Left ventricle myocardium superior (tissue), 1 donor: Measurements from ENCODE around the gene SIGLEC6. TPM values are rescaled to one million over a fixed set of nuclear protein-coding genes. Genes with fewer than 3 reads are reported as not detected.
A peak's percentile ranks its signal among the peaks of the same experiment; 100 is the strongest.
"Not testable (repeated sequence)": the region's sequence is repeated elsewhere in the genome, so short reads cannot be mapped to it uniquely, and the experiment has no call there.

Source experiments
- ATAC-seq: fragments of 200-7000 bp; cut with Tn5 transposase; one replicate; pipeline ENCODE4 v1.9.1; 2020; ENCODE audit warnings: mild to moderate bottlenecking, moderate library complexity
- DNase-seq: peaks from one replicate; pipeline ENCODE4 v3.0.0-alpha.2; 2020
- intact Hi-C: fragments of 100-400 bp; cut with micrococcal nuclease; formaldehyde crosslinking; loops from one replicate; pipeline ENCODE4 v1.11.0; 2022
- total RNA-seq: library from RNA; stranded (reverse); fragmentation: NEBNext Ultra II Directional; extraction: Animal tissue kit (Norgen Biotek cat#: 25700); gene quantifications from one replicate; pipeline ENCODE4 v1.2.1, GENCODE V29; 2021
- donor health status: DM: no; HTN: yes; CAD: no; lungs with severe emphysema.

Gene SIGLEC6
- total RNA-seq, 1 donor from 2014 or later: 0.32 TPM

GRCh38 chr19:51514866-51515481, 16.5 kb downstream of the SIGLEC6 start:
- DNase-seq (no peak), ATAC-seq (peak; percentile 42)
- intact Hi-C loops: no loop called here

- intact Hi-C loops: no loop called here
- DNase-seq (no peak), ATAC-seq (no peak)
Observed at GRCh38 chr19:51513968-51514367, 17.5 kb downstream of the SIGLEC6 start.

- ATAC-seq: no peak
- intact Hi-C loops: no loop called here
- DNase-seq: no peak
Observed at GRCh38 chr19:51511353-51511752, 20.1 kb downstream of the SIGLEC6 start.

- ATAC-seq (no peak), DNase-seq (no peak)
- intact Hi-C loops: no loop called here
Observed at GRCh38 chr19:51509823-51510660, 21.4 kb downstream of the SIGLEC6 start.

GRCh38 chr19:51508059-51508733, 23.3 kb downstream of the SIGLEC6 start:
- intact Hi-C loops: no loop called here
- no peak for ATAC-seq

GRCh38 chr19:51507640-51508058, 23.8 kb downstream of the SIGLEC6 start:
- ATAC-seq (no peak), DNase-seq (no peak)
- intact Hi-C loops: no loop called here

More at GRCh38 chr19:51508059-51508733, 23.3 kb downstream of the SIGLEC6 start:
- DNase-seq: no peak

GRCh38 chr19:51507192-51507591, 24.3 kb downstream of the SIGLEC6 start:
- peak; percentile 21 for ATAC-seq
- intact Hi-C loops: no loop called here
- no peak for DNase-seq

GRCh38 chr19:51505904-51506303, 25.6 kb downstream of the SIGLEC6 start:
- intact Hi-C loops: no loop called here
- DNase-seq (no peak), ATAC-seq (no peak)

GRCh38 chr19:51503896-51504295, 27.6 kb downstream of the SIGLEC6 start:
- ATAC-seq: no peak
- intact Hi-C loops: no loop called here
- no peak for DNase-seq

- intact Hi-C loops: no loop called here
- ATAC-seq (no peak), DNase-seq (no peak)
Observed at GRCh38 chr19:51503286-51503817, 28.1 kb downstream of the SIGLEC6 start.

GRCh38 chr19:51501594-51502263, 29.7 kb downstream of the SIGLEC6 start, which contains the start of gene SIGLEC12:
Gene SIGLEC12, minus strand, starts transcription at chr19:51501800. Its CDS starts 67 bp downstream, at chr19:51501733.
- peak; percentile 60 for ATAC-seq
- intact Hi-C loops: no loop called here
- peak; percentile 45 for DNase-seq

GRCh38 chr19:51500931-51501330, 30.5 kb downstream of the SIGLEC6 start:
- DNase-seq, ATAC-seq, intact Hi-C loops: not testable (repeated sequence)

- intact Hi-C loops: no loop called here
- no peak for ATAC-seq
- no peak for DNase-seq
Observed at GRCh38 chr19:51497666-51498065, 33.8 kb downstream of the SIGLEC6 start.

GRCh38 chr19:51493776-51494175, 37.7 kb downstream of the SIGLEC6 start:
- DNase-seq (no peak), ATAC-seq (no peak)
- intact Hi-C loops: no loop called here

GRCh38 chr19:51491586-51491985, 39.9 kb downstream of the SIGLEC6 start:
- no peak for DNase-seq
- no peak for ATAC-seq
- intact Hi-C loops: no loop called here

- ATAC-seq: no peak
- DNase-seq: no peak
- intact Hi-C loops: no loop called here
Observed at GRCh38 chr19:51490676-51491075, 40.8 kb downstream of the SIGLEC6 start.

- ATAC-seq: no peak
- DNase-seq: no peak
- intact Hi-C loops: no loop called here
Observed at GRCh38 chr19:51489113-51489512, 42.4 kb downstream of the SIGLEC6 start.

GRCh38 chr19:51488491-51488890, 43.0 kb downstream of the SIGLEC6 start:
- intact Hi-C loops: no loop called here
- ATAC-seq (no peak), DNase-seq (no peak)

GRCh38 chr19:51485960-51486660, 45.4 kb downstream of the SIGLEC6 start:
- intact Hi-C loops: no loop called here
- ATAC-seq: no peak
- DNase-seq: no peak
